ENCODE measurements around the gene MEF2D.

Gene MEF2D

DNA sequence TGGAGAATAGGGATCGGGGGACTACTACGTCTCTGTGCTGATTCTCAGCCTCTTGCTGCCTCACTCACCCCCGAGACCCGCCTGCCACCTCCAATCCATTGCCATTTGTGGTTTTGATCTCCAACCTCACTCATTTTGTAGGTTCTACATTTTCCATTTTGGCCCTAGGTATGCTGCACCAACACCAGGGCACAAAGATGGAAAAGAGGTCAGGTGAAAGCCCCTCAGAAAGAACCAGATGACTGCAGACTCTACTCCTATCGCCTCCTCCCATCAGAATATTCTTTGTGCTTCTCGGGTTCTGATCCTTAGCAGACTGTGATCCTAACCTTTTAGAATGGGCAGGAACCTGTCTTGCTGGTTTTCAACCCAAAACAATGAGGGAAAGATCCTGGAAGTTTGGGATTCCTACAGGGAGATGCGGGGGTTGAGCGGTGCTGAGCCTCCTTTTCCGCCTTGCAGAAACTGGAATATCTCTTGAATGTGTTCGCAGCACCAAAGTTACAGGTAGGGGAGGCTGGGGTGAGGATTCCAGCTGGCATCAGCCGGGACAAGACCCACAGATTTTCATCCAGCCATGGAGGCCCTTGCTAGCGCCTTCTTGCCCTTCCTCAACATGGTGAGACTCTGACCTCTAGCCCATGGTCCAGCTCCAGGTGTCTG is 78.5 kb downstream of the MEF2D start:
- DNase-seq = no peak

DNA sequence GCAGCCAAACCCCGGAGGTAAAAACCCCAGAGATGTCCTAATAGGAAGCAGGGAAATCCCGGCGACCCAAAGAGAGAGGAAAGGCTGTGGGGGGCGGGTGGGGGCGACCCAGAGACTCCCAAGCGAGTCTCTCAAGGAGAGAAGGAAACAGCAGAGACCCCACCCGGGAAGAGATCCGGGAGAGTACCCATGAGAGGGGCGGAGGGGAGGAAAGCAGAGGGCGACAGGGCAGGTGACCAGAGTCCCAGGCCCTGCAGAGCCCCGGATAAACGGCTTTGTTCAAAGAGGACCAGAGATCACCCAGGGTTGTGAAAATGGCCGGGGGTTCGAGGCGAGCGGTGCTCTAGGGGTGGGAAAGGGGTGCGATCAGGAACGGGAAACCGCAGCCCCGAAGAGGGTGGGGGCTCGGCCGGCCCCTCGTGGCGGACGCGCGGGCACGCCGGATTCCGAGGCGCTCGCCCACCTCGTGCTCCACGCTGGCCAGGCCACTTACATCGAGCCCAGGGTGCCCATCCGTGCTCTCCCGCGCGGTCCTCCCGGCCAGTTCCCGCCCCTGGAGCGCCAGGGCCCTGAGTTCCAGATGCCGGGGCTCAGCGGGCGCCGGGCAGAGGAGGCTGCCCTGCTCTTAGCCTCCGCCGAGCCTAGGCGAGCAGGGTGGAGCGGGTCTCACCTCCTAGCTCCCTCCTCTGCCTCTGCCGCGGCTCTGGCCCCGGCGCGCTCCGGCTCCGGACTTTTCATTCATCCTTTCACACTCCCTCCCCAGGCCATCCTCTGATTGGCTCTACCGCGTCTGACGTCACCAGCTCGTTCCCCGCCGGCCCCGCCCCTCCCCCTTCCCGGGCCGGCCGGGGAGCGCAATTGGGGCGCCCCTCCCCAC is 79.3 kb downstream of the MEF2D start:
- DNase-seq = peak; percentile 81

DNA sequence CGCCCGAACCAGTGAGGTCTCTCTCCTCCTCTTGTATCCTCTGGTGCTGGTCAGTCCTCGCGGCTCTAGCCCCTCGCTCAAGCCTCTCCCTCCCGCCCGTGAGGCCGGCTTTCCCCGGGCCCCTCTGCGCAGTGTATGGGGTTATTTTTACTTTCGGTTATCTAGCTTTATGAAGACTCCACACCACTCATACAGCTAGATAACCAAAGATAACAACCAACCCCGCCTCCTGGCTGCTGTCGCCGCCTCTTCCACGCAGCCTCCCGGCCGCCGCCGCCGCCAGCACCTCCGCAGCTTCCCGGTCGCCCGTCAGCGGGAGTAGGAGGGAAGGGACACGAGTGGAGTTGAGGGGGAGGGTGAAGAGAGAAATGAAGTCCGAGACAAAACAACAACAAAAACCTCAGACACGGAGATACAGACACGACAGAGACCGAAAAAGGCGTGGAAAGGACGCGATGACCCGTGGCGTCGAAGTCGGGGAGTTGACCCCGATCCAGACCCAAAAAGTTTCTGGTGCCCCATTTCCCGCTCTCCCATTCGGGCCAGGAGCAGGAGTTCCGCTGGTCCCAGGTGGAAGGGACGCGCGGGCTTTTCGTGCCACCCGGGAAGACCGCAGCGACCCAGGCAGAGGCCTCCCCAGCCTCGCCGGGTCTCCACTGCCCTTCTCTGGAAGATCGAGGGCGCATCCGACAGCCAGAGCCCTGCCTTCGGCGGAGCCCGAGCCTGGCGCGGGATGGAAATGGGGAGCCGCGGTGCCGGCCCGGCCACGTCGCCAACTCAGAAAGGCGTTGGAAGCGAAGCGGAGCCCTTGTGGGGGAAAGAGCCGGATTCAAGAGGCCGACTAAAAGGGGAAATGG is 80.1 kb downstream of the MEF2D start:
- peak; percentile 45 for DNase-seq

DNA sequence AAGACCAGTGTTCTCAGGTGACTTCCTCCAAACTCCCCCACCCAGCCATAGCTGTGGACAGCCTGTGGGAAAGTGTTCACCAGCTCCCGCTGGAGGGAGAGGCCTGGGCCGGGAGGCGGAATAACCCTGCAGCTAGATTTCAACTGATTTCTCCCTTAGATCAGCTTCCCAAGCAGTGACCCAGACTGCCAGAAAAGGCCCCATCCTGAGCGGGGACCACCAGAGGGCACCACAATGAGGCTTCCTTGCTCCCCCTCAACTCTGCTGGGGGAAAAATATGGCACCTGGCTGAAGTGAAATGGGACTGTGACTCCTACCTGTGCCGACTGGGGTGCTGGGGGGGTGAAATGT is 80.7 kb downstream of the MEF2D start:
- no peak for DNase-seq

DNA sequence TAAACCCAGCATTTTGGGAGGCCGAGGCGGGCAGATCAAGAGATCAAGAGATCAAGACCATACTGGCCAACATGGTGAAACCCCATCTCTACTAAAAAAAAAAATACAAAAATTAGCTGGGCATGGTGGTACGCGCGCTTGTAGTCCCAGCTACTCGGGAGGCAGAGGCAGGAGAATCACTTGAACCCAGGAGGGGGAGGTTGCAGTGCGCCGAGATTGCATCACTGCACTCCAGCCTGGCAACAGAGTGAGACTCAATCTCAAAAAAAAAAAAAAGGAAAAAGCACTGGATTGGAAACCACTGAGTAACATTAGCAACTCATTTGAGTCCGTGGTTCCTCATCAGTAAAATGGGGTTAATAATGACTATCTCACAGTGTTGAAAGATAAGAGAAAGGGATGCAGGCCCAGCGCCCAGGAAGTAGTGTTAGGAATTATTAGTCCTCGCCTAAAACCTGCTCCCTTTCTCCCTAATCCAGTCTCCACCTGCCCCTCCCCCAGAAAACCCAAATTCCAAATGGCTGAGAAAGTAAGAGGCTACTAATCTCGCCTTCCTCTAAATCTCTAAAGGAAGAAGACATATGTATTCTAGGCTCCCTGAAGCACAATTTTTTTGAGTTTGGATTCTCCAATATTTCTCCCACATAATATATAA is 82.0 kb downstream of the MEF2D start:
- DNase-seq = no peak

DNA sequence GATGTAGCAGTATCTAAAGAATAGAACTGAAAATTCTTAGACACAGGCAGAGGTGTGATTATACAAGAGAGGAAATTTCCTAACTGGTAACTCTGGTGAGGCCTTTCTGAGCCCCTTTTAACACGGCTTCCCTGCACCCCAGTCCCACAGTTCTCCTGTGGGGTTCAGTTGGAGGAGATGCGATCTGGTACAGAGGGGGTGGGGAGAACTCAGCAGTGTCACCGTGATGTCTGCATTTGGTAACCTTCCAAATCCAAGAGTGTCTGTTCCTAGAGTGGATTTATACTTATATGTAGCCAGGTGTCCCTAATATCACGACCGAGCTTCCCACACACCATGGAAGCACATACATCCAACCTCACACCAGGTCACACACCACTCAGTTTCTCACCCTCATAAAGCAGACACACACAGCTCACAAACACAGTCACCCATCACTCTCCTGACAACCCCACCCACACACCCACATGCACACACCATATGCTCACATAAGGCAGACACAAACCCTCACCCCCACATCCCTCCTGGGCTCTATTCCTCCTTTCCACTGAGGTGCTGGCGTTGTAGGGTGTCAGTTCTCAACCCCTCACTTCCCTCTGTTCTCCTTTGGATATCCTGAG is 83.1 kb downstream of the MEF2D start:
- DNase-seq = no peak

DNA sequence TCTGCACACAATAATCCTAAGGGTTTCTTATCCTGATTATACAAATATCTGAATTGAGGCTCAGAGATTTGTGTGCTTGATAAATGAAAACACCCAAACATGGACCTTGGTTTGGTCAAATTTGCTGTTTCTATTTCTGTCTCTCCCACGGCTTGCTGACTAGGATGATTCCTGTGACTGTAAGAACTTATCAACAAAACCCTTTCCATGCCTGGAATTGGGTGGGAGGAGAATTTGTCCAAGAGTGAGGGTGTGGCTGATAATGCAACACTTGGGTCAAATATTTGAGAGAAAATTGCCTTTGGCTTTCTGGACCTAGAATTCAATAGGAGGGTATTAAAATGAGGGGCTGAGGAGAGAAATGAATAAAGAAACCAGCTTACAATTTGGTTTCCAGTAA is 83.6 kb downstream of the MEF2D start:
- DNase-seq = no peak

DNA sequence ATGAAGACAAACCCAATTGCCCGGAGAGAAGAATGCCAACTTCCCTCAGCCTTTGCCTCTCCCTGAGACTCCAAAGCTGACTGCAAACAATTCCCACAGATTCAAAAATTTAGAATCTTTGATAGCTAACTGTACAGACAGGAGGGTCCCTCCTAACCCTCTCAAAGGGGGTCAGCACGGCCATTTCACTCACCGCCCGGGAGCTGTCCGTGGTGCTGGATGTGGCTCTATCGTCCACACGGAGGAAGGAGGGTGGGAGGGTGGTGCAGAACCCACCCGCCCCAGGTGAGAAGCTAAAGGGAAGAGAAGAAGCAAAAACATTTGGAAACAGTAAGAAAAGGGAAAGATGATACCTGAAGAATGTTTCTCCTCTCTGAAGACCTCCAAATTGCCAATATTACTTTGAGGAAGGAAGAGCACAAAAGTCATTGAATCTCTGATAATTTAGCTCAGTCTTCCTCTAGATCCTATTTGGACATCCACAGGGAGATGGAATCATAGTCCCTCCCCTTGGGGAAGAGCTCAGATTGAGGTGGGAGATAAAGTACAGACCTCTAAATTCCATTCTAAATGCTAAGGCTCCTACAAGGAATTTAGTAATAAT is 86.0 kb downstream of the MEF2D start:
- no peak for DNase-seq
